Activated T-cell treated with anti-CD3 and anti-CD28 coated beads for 24 hours (primary cell): Measurements from ENCODE around the gene NAPG.
"Not testable (repeated sequence)": the region's sequence is repeated elsewhere in the genome, so short reads cannot be mapped to it uniquely, and the experiment has no call there.

ENCODE experiments used
- DNase-seq: peaks from one replicate; pipeline ENCODE4 v3.0.0-alpha.2; 2020; ENCODE audit warnings: low read depth

NAPG gene

DNA sequence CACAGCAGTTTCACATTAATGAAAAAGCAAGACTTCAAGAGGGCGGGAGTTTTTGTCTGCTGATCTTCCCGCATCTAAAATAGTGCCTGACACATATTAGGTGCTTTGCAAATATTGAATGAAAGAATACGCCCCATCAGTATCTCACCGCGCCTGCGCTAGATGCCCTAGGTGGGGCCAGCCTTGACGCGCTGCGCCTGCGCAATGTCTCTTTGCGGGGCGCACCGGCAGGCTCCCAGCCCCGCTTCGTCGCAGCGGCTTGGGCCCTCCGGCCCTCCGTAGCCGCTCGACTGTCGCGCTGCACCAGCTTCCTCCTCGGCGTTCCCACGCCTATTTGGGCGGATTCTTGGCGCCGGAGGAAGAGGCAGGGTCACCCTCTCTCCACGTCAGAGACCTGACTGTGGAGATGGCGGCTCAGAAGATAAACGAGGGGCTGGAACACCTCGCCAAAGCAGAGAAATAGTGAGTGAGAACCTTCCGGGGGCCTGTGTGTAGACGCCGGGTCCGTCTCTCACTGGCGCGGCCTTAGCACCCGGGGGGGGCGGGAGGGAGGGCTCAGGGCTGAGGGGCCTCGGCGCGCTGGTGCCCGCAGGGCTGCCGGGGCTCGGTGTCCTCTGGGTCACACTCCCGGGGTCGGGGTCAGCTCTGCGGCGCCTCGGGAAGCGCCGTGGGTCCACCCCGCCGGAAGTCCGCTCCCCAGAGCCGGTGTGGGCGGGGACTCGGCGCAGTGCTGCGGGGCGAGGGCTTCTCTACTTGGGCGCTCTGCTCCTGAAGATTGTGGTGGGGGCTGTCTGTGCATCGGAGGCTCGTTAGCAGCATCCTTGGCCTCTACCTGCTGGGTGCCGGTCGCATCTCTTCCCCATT lies at the start of gene NAPG:
NAPG (plus strand) TSS at position 331 of the 864 bp plus-strand sequence; CDS start at position 407, 76 bp downstream.
- DNase-seq, result peak; percentile 89

DNA sequence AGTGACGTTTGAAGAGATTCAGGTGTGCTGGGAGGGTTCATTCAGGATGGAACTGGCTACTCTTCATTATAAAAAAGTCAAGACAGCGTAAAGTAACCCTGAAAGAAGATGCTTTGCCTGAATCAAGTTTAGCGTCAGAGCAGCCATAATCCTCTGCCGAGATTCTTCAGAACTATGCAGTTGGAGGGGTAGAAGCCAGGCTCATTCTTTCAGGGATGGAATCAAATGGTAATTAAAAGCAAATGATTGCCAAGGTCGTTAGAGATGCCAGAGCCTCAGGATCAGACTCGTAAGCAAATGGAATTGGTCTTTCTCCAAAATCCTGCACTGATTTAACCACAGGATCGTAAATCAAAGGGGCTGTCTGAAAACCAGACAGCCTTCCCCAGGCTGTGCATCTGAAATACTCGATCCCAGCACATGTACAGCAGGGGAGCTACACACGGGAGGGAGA lies 49.5 kb upstream of the NAPG start:
- no peak for DNase-seq

DNA sequence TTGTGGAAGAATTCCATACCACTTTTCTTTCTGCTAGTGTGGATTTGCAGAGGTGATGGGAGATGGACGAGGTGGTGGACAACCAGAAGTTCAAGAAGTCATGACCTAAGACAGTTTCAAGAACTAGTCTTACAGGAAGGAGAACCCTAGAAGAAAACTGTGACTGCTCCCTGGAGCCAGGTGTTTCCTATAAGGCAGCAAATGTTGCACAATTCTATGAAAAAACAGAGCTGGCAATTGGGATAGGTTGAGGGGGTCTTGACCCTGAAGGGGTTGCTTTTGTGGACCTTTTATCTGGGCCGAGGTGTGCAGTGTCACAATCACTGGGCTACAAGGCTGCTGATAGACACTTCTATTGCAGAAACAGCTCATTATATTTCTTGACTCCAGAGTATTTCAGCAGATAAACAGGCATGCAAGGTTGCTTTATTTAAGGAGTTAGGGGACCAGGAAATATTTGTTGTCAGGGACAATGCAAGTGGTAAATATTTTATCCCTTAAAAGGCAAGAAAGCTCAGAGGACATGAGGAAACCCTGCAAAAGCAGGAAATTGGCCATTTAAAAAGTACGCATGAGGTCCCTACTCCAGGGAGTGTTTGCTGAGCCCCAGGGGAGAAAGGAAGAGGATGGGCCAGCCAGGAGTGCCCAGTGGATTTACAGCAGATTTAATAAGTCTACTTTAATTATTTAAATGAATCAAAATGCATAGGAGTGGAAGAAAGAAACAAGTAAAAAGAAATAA lies 48.5 kb upstream of the NAPG start:
- DNase-seq, result no peak

DNA sequence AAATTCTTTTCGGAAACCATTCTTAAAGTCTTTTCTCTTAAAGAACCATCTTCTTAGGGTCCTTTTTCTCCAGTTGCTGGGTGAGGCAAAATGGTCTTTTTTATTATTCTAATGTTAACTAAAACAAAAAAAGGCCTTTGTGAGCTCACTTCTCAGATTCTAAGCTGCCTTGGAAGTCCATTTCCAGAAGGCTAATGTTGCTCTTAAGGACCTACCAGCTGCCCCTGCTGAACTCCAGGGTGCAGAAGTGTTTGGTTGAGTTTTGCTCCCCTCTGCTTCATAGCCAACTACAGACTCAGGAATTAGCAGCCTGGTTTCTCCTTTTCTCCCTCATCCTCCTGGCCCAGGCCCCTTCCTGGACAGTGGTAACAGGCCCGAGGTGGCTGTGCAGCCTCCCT lies 48.0 kb upstream of the NAPG start:
- no peak for DNase-seq

DNA sequence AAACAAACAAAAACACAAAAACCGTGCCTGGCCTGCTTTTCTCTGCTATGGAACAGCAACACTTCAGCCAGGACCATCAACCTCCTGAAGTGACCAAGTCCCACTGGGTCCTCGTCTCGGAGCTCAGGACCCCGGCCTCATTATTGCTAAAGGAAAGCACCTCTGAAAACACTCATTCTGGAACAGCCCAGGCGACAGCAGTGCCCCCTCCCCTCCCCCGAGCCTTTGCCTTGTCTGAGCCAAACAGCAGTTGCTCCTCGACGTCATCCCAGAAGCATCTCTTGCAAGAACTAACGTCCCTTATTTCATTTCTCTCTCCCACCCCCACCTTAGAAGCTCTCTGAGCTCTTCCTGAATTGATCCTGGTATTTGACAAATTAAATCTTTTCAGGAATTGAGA lies 44.0 kb upstream of the NAPG start:
- DNase-seq, result no peak

DNA sequence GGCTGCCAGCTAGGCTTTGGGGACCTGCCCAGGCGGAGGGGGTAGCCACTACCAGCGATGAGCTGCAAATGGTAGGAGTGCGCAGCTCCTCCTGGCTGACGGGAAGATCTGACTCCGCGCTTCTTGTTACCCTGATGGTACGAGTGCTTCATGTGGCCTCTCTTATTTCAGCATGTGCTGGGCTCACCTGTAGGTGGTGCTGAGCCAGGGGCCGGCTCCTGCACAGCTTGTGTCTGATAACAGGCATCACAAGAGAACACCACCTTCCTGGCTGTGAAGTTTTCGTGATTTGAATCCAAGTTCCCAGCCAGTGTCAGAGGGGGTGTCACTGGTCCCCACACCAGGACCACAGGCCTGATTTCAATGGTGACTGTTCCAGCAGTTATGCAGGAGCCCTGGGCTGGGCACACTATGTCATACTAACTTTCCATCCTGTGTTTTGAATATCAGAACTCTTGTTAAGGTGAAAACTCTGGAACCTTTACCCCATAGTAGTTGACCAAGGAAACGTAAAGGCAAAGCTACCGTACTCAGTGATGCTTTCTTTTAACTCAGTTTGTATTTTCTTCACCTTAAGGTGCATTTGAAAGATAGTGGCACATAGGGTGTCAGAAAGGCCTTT lies 43.4 kb upstream of the NAPG start:
- DNase-seq, result no peak

DNA sequence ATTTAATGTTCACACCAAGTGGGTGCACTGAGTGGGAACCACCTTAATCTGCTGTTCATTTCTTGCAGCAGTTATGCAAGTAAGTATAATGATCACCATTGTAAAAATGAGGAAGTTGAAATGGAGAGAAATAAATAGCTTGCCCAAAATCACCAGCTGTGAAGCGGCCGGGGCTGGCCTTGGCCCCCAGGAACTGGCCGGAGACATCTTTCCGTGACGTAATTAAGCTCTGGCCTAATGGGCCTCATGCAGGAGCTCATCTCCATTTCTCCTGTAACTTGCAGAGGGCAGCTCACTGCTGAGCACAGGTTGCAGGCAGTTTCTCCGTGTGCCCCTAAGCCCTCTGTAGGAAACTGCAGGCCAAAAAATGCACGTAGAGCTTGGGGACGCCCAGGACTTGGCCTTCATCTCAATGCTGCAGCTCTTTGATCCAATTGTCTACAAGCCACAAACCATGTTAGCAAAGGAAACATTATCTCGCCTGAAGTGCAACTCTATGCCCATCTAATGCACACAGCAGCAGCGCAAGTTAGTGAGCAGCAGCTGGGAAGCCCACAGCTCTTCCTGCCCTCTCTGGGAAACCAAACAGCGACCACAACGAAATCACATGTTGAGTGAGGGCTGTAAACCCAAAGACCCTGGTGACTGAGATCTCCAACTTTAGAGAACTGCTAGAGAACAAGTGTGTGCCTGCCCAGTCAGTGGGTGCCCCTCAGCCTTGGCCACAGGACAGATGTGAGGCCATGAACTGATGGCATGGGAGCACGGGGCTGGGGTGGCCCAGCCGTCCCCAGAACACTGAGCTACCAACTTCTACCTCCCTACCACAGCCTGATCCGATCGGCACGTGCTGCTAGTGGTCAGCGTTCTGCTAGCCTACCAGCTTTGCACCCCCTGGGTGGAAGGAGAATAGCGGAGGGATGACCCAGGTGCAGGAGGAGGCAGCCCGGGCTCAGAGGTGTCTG lies 42.6 kb upstream of the NAPG start:
- DNase-seq, result no peak

DNA sequence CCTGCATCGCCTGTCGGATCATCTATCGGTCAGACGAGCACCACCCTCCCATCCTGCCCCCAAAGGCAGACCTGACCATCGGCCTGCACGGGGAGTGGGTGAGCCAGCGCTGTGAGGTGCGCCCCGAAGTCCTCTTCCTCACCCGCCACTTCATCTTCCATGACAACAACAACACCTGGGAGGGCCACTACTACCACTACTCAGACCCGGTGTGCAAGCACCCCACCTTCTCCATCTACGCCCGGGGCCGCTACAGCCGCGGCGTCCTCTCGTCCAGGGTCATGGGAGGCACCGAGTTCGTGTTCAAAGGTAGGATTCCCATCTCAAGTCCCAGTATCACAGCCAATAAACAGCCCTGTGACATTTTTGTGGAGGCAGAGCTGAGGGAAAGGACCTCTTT lies 40.4 kb upstream of the NAPG start:
- DNase-seq, result no peak

DNA sequence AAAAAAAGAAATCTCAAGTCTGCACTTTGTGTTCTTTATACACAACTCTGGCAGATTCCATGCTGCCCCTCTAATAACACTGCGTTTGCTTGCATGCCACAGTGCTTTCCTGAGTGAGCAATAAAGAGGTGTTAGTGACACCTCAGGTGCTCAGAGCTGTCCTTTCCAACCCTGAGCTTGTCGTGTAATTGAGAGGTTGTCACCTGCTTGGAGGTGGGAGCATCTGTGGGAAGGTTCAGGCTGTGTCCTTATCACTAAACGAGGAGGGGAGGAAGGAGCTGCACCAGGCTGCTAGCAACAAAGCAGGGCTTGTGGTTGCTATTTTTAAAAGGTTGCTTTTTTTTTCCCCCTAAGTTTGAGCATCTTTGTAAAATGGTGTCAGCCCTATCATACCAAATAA lies 39.5 kb upstream of the NAPG start:
- DNase-seq, result no peak

DNA sequence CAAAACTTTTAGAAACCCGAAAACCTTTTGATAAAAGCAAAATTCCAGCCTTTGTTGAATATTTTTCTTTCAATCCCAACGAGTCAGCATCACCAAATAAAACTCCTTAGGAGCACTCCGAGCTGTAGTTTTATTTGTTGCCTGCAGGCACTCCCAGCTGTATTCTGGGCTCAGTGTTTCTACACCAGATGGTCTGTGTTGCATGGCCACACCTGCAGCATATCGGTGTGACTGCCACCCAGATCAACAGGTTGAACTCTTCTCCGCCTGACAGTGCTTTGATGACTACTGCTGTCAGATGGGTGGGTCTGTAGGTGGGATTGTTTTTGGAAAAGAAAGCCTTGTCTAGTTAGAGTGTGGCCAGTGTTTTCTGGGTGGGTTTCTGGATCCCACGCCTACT lies 38.7 kb upstream of the NAPG start:
- no peak for DNase-seq

DNA sequence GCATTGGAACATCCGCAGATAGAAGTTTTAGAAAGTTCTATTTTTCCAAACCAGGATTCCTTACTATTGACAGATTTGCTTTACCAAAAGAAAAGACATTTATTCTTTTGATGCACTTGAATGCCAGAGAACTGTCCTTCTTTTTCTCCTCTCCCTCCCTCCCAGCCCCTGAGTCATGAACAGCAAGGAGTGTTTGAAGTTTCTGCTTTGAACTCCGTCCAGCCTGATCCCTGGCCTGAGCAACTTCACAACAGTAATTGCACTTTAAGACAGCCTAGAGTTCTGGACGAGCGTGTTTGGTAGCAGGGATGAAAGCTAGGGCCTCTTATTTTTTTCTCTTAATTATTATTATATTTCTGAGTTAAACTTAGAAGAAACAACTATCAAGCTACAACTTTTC lies 37.8 kb upstream of the NAPG start:
- DNase-seq, result no peak

DNA sequence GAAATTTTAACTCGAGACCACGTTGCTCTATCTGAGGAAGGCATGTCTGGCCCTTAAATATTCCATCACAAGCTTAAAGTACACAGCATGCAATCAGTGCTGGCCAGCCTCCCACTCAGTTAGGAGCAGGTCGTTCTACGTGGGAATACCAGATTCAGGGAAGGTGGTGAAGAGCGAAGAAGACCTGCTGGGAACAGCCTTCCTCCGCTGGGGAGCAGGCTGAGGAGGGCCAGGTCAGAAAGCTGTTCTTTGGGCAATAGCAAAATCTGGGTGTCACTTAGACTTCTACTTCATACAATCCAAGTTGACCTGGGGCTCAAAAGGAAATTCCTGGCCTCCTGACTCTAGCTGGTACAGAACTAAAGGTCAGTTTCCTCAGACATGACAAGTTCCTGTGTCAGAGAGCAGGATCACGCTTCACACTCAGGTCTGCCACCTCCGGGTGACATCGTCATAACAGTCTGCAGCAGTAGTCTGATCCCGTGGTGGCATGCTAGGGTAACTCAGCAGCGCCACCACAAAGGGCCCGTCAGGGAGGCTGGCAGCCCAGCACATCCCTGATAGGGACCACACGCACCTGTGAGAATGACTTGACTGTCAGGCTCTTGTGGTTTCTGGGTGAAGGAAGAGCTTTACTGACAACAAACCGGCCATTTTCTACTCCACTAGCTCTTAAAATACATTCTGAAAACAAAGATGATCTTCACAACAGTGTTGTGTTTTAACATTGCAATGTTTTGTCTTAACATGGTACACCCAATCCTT lies 35.2 kb upstream of the NAPG start:
- peak; percentile 48 for DNase-seq

DNA sequence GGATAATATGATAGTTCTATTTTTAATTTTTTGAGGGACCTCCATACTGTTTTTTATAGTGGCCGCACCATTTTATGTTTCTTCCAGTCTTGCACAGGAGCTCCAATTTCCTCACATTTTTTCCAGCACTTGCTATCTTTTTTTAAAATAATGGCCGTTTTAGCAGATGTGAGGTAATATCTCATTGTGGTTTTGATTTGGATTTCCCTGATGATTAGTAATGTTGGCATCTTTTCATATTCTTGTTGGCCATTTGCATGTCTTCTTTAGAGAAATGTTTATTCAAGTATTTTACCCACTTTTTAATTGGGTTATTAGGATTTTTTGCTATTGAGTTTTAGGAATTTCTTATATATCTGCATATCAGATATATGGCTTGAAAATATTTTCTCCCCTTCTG lies 29.9 kb upstream of the NAPG start:
- DNase-seq, result no peak

DNA sequence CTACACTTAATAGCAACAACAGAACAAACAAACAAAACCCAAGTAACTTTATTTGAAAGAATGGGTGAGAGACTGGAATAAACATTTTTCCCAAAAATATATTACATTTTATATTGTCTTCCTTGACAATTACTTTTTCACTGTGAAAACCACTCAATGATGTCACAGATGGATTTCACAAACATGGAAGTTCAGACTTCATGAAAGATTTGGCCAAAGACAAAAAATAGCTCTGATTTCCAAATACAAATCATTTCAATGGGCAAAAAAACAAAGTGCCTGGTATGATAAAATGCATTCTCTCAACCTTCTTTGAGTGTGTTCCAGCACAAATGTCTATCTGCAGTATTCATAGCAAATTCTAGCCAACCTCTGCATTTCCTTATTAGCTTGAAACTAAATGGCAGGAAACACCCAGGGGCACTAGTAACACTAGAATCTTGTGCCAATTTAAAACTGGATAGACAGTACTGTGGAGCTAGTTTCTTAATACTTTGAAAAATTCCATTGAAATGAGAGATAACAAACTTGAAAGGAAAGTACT lies 28.5 kb upstream of the NAPG start:
- DNase-seq, result no peak

DNA sequence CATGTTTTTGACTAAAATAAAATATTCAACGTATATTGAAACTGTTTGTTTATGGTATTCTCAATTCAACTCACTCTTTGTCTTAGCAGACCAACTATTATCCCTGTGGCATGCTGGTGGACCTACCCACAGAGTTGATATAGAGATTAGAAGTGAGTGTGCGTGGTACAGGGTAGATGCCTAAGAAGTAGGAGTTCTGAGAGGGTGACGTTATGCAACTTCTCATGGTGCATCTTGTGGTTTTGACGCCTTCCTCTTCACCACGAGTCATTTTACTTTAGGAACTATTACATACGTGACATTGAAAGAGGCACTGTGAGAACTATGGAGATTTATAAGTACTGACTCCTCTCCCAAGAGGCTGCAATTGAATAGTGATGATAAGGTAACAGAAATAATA lies 26.6 kb upstream of the NAPG start:
- DNase-seq, result no peak

DNA sequence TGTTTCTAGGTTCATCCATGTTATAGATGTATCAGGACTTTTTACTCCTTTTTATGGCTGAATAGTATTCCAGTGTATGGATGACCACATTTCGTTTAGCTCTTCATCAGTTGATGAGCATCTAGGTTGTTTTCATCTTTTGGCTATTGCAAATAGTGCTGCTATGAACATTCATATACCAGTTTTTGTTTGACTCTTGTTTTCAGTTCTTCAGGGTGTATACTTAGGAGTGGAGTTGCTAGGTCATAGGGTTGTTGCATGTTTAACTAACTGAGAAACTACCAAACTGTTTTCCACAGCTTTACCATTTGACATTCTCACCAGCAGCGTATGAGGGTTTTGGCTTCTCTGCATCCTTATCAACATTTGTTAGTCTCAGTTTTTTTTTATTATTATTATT lies 25.8 kb upstream of the NAPG start:
- DNase-seq, result no peak

DNA sequence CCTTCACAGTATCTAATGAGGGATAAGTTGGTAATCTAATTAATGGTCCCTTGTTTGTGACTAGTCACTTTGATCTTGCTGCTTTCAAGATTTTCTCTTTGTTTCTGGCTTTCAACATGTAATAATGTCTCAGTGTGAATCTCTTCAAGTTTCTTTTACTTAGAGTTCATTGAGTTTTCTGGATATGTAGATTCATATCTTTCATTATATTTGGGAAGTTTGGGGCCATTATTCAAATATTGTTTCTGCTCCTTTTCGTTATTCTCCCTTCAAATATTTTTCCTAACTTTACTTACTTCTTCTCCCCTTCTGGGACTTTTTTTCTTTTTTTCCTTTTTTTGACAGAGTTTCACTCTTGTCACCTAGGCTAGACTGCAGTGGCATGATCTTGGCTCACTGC lies 21.1 kb upstream of the NAPG start:
- DNase-seq, result no peak

DNA sequence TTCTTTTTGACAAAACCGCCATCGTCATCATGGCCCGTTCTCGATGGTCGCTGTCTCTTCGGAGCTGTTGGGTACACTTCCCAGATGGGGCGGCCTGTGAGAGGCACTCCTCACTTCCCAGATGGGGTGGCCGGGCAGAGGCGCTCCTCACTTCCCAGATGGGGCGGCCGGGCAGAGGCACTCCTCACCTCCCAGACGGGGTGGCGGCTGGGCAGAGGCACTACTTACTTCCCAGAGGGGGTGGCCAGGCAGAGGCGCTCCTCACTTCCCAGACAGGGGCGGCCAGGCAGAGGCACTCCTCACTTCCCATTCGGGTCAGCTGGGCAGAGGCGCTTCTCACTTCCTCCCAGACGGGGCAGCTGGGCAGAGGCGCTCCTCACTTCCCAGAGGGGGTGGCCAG lies 19.9 kb upstream of the NAPG start:
- not testable (repeated sequence) for DNase-seq

DNA sequence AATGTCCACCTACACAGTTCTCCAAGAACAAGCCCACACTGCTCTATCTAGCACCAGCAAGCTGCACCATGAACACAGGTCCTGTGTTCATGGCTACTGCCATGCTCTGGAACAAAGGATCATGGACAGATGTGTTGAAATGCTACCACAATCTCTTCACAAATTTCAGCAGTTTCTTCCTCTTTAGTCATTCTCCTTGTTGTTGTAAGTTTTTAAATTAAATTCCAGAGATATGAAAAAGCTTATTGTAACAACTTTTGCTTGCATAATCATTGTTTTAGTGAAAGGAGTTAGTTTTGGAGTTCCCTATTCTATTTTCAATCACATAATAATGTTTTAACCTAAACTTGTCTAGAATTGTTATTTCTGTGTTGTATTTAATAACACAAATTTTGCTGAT lies 17.2 kb upstream of the NAPG start:
- no peak for DNase-seq

DNA sequence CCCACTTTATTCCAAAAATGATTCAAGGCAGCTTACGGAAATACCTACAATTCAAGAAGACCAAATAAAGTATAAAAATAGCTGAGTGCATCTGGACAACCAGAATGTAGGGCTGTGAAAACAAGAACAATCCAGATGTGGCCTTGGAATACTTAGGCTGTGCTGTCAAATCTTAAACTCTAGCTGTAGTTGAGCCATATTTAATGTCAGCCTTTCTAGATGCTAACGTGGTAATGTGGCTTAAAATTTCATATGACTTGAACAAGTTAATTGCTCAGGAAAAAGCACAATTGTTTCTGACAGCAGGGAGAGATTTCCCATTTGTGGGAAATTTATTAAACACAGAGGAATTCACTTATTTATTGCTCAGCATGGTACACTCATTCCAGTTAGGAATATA lies 14.6 kb upstream of the NAPG start:
- DNase-seq, result no peak

DNA sequence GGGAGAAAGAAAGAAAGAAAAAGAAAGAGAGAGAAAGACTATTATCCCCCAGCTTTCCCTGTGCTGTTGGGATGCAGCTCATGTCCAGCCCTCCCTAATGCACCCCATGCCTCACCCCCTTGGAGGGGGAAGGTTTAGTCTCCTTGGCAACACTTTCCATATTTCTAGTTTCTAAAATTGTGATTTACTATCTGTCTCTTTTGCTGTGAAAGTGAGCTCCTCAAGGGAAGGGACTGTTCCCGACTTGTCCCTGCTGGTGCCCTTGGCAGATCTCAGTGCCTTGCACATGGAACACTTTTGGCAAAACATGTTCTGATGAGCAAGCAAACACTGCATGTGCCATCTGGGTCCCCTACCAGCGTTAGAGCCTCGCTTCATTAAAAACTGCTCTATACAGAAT lies 11.7 kb upstream of the NAPG start:
- no peak for DNase-seq
